NCI-H446 treated with DMSO at 0.1 percent for 48 hours (cell line): ENCODE data around the gene MUC22.
"Not testable (repeated sequence)": the region's sequence is repeated elsewhere in the genome, so short reads cannot be mapped to it uniquely, and the experiment has no call there.

Experiments used
- DNase-seq: peaks from one replicate; lab custom pipeline; 2025; lab: John Stamatoyannopoulos, UW

MUC22 gene

DNA sequence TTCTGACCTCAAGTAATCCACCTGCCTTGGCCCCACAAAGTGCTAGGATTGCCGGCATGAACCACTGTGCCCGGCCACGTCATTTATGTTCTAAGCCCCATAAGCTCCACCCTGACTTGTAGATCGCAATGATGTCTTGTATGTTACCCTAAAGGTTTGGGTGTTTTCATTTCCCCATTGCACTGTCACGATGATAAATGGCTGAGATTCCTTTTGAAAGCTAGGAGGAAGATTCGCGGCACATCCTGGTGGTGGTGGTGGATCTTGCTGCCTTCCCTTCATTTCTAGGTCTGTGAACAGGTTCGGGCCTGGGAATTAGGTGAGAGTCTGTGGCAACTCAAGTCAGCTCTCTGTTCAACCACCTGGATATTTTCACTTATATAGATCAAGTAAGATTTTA, 28.3 kb downstream of the MUC22 start:
- no peak for DNase-seq

DNA sequence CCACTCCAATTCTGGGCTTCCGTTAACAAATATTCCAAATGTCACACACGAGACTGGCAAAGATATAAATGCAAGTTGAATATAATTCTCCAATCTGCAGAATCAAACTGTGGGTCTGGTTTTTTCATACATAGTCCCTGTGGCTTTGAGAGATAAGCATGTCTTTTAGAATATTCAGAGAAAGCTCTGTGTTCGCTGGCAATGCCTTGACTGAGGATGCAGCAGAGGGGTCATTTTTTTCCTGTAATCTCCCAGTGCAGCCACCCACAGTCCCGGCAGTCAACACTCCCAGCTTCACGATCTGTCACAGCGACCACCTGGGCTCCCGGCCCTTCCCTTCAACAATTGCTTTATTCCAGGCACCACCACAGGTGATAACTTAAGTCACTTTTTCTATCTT, 30.5 kb downstream of the MUC22 start:
- no peak for DNase-seq

DNA sequence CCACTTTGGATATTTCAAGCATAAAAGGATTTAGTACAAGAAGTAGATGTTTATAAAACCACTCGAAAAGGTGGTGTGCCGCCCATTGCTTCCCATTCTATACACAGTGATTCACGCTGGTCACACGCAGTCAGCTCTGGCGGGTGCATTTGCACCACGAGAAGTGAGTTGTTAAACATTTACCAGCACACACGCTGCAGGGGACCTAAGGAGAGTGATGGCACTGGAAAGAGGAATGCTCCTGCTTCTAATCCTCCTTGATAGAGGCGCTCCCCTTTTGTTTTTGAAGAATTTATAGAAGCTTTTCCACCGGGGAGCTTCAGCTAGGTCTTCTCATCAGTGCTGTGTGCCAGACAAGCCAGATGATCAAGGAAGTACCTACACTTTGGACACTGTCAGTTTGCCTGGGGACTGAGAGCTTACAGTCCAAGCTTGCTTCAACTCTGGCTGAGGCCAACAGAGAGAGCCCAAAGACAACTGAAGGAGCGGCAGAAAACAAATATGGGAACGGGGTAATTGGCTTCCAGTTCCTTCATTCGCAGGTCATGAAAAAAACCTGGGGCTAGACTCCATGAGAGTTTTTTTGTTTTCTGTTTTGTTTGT, 31.2 kb downstream of the MUC22 start:
- DNase-seq: no peak

DNA sequence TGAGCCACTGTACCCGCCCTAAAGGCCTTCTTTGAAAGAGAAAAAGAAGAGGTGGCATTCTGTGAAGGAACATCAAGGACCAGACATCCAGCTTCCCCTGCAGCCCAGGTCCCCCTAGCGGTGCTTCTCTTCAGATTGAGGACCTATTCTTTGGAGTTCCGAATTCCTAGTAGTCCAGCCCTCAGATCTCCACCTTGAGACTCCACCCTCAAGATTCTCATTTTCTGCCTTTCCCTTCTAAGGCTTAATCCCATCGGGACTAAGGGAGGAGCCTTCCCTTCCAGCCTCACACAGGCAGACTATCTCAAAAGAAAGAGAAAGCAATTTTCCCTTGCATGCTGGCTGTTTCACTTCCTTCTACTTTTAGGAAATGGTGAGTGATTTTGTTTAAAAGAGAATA, 32.5 kb downstream of the MUC22 start:
- no peak for DNase-seq

- no peak for DNase-seq
These were observed 37.8 kb downstream of the MUC22 start for GRCh38 chr6:31048099-31048498.

- DNase-seq: no peak
These were observed 39.2 kb downstream of the MUC22 start for GRCh38 chr6:31049518-31049917.

DNA sequence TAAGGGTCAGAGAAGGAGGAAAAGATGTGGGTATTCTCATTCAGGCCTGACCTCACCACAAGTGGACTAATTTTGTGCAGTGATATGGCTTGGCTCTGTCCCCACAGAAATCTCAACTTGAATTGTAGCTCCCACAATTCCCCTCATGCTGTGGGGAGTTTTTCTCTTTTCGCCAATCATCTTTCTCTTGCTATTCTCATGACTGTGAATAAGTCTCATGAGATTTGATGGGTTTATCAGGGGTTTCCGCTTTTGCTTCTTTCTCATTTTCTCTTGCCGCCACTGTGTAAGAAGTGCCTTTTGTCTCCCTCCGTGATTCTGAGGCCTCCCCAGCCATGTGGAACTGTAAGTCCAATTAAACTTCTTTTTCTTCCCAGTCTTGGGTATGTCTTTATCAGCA, 42.9 kb downstream of the MUC22 start:
- not testable (repeated sequence) for DNase-seq

- DNase-seq: no peak
These were observed 43.6 kb downstream of the MUC22 start for GRCh38 chr6:31053873-31054272.

- no peak for DNase-seq
These were observed 45.2 kb downstream of the MUC22 start for GRCh38 chr6:31055441-31055840.

DNA sequence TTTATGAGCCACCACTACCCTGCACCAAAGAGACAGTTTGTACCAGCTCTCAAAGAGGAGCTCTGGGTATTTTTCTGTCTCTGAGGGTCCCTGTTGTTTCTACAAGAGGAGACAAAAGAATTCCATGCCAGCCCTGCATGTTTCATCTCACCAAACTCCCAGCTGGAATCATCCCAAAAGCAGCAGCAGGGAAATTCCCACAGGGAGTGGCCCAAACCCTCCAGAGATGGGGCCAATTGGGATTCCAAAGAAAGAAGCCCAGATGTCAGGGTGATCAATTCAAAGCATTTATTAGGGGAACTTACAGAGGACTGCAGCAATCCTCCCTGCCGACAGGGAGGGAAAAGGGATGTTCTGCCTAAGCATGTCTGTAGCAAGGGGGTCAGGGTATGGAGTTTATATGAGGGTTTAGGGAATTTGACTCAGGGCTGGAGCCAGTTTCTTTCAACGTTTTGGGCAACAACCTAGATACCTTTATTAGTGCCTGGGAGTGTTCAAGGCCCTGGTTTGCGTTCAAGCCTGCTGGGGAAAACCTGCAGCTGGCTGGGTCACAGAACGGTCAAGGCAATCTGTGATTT, 47.2 kb downstream of the MUC22 start:
- DNase-seq: no peak

DNA sequence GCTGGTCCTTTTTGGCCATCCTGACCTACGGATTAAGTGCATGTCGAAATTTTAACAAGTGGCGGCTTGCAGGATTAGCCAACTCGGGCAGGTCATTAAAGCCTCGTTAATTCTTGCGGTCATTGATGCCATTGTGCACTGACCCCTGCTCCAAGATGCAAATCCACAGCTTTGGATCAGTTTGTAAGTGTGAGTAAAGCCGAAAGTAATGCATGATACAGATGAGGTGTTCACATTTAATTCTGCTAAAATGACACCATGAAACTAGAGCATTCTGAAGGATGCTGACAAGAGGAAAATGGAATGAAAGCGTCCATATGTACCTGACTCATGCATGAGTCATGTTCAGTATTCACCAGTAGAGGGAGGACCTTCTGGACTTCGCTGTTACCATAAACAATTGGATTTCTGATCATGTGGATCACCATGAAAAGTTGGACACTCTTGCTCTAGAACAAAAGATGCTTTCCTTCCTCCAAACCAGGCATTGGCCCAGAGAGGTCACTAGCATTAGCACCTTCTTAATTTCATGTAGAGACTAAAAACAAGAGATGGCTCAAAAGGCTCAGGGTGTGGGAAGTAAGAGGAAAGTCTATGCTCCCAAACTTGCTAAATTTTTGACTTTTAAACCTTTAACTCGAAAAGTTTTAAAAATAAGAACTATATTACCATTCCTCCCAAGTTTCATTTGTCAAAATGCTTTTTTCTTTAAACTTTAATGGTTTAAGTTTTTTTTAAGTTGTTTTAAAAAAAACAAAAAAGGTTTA, 48.0 kb downstream of the MUC22 start:
- DNase-seq: peak; percentile 3

DNA sequence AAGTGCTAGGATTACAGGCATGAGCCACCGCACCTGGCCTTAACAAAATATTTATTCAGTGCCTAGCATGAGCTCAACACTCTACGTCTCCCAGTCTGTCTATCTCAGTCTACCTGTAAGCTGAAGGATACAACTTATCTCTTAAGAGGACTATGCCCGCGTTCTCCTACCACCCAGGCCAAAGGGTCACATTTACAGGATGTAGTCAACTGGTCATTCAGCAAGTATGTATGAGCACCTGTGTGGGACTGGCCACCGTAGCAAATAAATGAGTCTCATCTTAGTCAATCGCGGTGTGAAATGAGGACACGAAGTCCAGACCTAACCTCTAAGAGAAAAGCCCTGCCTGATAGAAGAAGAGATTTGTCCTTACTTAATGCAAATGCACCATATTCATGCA, 49.9 kb downstream of the MUC22 start:
- DNase-seq: no peak

DNA sequence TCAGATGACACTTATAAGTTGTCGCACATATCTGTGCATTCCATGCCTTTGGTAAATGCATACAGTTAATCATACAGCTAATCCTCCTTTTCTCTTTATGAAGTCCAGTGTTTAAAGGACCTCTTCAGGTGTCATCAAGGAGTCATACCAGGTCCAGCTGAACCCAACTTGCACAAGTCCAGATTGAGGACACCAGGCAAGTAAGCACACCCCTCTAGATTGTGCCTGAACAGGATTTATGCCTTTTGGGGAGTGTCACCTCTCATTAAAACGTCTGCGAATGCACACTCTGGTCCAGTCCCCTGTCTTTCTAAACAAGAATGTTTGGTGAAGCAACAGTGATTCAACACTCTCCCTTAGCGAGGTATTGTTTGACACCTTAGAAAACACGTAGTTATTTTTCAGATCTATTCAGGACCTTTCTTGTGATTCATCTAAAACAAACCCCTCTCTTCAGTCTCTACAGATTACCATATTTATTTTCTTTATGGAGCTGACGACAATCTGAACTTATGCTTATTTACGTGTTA, 53.7 kb downstream of the MUC22 start:
- DNase-seq: no peak

- DNase-seq: no peak
These were observed 55.3 kb downstream of the MUC22 start for GRCh38 chr6:31065556-31065955.

DNA sequence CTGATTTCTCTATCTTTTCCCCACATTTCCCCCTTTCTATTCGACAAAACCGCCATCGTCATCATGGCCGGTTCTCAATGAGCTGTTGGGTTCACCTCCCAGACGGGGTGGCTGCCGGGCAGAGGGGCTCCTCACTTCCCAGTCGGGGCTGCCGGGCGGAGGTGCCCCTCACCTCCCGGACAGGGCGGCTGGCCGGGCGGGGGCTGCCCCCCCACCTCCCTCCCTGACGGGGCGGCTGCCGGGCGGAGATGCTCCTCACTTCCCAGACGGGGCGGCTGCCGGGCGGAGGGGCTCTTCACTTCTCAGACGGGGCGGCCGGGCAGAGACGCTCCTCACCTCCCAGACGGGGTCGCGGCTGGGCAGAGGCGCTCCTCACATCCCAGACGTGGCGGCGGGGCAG, 56.8 kb downstream of the MUC22 start:
- DNase-seq: not testable (repeated sequence)

GRCh38 chr6:31067891-31068668, 57.8 kb downstream of the MUC22 start:
- DNase-seq: not testable (repeated sequence)

DNA sequence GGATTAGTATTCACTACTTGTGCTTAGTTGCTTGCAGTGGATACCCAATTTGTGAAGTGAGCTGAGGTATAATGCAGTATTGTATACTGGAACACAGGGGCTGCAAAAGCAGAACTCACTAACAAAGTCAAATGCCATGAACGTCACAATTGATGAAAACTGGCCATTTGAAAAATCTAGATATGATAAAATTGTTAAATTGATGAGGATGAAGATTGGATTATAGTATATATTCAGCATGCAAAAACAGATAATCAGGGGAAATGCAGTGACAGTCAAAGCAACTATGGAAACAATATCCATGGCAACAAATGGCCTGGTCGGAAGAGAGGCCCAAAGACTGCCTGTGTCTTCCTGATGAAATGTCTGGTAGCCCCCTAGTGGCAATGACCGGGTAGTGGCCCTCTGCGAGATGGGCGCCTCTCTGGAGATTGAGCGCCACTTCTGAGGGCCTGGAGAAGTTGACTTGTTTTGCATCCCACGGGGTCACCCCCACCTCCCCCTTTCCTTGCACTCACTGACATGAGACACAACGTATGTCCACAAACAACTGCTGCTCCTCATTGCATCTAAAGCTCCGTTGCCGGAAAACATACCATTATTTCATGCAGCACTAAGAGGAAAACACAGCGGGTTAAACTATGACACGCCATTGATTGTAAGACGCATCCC, 58.5 kb downstream of the MUC22 start:
- DNase-seq: peak; percentile 69

DNA sequence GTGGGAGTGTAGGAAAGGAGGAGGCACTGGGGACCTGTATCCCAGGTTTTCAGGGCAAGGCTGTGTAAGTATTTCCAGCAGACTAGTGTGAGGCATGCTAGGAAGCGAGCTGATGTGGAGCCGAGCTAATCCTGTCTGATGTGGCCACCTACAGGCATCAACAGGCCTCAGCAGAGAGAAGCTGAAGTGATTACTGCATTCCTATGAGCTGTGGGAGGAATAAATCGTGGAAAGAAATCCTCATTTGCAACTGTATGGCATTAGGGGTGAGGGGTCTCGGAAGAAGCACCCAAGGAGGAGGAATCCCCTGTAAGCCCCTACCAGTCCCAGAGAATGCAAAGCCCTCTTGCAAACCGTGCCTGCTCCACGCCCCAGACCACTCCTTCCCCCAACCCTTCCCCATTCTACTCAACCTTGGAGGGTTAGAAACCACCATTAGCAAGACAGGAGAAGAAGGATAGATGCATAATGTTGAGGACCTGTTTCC, 60.5 kb downstream of the MUC22 start:
- peak; percentile 8 for DNase-seq

DNA sequence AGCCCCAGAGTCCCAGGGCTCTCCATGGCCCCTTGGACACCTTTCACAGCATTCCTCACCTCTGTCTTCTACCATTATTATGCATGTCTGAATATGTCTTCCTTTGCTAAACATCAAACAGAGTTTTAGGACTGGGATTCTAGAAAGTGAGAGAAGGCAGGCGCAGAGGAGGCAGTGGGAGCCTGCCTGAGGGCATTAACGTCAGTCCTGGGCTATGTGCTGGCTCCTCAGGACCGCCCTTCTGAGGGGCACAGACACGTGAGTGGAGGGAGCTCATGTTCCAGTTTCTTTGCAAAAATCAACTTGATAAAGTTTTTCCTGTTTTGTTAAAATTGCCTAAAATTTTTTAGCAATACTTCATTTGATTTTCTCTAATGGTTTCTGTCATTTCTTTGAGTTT, 64.1 kb downstream of the MUC22 start:
- no peak for DNase-seq

DNA sequence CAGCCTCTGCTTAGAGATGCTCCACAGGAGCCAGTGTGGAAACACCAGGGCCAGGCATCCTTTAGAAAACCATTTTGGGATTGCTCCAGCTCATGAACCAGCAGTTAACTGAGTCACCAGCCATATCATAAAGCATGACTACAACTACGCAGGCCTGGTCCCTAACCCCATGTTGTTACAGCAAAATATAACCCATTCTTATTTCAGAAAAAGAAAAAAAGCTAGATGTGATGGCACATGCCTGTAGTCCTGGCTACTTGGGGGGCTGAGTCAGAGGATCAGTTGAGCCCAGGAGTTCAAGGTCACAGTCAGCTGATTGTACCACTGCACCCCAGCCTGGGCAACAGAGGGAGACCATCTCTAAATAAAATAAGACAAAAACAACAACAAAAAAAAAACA, 65.3 kb downstream of the MUC22 start:
- DNase-seq: no peak

DNA sequence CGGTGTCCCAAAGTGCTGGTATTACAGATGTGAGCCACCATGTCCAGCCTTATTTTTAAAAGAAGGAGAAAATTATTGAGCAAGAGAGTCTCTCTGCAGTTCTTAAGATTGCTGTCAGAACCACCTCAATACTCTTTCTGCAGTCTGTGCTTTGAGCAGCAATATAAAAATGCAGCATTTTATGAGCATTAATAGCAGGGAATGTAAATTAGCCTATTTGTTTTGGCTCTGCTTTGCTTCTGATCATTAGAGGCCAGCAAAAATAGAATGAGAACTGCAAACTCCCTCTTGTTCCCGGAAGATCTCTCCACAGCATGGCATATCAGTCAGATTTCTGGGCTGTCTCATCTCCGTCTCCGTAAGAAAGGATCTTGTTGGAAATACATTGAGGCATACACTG, 66.3 kb downstream of the MUC22 start:
- no peak for DNase-seq
